T-helper 1 cell treated with Interleukin-12 subunit alpha and Interleukin-12 subunit beta and Interleukin-4 antibody, amounts not matched to agents 30 ng/mL and 1 ng/mL, for 36 hours (primary cell): ENCODE measurements around the gene LEMD2. TPM values are rescaled to one million over a fixed set of nuclear protein-coding genes. Genes with fewer than 3 reads are reported as not detected.

Experiments used
- intact Hi-C: fragments of 100-400 bp; cut with micrococcal nuclease; formaldehyde crosslinking; loops from one replicate; pipeline ENCODE4 v1.15.1; 2024
- total RNA-seq: library from RNA; stranded (reverse); gene quantifications from 2 replicates; pipeline ENCODE4 v1.2.3, GENCODE V29; 2022

LEMD2 gene
- total RNA-seq, 1 donor from 2014 or later: 77.2 TPM

DNA sequence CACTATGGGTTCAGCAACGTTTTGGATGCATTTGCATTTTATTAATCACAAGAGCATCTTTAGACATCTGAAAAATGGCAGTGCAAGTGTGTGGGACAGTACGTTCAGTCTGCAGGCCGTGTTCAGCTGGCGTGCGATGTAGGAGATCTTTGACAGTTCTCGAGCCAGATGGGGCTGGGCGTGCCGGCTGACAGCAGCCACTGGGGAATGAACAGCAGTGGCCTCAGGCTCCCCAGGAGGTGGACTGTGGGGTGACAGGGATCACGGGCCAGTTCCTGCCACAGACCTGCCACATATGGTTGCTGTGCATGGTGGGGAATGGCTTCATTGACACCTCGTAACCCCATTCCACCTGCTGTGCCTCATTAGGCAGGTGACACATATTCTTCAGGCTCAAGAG lies 31.3 kb upstream of the LEMD2 start:
- intact Hi-C loops: no loop called here

DNA sequence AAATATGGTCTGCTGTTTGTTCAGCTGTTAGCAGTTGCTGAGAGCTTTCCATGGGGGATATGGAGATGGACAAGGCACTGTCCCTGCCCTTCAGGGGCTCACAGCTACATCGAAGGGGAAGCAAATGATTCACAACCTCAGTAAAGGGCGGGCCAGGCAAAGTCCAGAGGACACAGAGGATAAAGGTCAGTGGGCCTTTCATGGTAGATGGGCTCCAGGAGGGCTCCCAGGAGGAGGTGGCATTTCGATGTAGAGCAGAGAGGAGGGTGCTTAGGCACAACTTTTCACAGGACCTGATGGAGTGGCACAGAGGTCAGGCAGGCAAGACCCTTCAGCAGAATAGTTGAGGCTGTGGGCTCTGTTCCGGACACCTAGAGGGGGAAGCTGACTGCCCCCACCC lies 30.1 kb upstream of the LEMD2 start:
- intact Hi-C loops: no loop called here

DNA sequence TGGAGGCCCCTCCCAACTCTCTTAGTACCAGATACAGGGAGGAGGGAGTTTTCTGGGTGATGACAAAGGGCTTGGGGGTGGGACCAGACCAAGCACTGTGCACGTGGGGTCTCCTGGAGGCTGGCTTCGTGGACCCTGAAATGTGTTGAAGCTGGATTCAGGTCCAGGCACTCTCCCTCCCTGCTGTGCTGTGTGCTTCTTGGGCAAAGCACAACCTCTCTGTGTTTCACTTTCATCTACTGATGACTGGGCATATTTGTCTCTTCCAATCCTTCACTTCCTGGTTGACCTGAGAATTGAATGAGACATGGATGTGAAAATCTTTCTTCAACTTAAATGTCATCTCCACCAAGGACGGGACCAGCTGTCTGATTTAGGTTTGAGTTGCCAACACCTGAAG lies 29.4 kb upstream of the LEMD2 start:
- intact Hi-C loops: no loop called here

DNA sequence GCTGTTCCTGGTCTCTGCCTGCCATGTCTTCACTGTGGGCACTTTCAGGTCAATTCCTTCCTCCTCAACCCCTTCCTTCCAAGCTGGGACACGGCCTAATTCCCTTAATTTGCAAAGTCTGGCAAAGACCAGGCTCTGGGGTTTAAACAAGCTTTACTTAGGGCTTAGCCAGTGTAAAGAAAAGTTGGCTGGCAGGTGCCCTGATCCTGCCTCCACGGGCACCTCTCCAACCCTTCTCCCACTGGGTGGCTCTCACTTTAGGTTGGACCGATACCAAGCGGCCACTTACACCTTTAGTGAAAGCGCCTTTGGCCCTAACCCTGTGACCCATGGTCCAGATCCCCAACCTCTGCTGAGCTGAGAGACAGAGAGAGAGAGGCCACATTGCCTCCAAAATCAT lies 28.6 kb upstream of the LEMD2 start:
- intact Hi-C loops: no loop called here

DNA sequence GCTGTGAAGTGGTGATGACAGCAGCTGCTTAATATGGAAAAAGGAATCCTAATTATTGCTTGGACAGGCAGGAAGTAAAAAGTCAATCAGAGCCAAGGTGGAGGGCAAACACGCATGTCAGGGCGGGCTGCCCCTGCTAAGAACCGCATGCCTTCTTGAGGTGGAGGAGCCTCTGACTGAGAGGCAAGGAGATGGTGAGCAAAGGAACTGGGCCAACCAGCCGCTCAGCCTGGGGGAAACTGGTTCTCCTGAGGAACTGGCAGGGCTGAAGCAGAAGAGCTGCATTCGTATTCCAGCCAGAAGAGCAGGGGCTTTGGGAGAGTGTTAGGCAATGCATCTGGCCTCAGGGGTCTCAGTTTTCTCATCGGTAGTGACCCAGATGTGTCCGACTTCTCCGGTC lies 28.0 kb upstream of the LEMD2 start:
- intact Hi-C loops: no loop called here

DNA sequence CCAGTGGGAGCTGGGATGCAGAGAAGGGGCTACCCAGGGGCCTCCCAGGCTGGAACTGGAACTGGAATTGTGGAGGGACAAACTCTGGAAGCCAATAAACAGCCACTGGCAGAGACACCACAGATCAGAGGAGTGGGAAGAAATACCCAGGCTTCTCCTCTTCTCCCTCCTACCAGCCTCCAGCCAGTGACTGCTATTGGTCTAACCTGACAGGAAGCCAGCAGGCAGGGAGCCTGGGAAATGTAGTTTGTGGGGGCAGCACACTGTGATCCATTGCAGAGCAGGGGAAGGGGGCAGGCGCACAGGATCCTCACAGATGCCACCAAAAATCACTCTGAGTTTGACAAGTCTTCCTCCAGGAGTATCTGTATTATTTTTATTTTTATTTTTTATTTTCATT lies 26.9 kb upstream of the LEMD2 start:
- intact Hi-C loops: no loop called here

DNA sequence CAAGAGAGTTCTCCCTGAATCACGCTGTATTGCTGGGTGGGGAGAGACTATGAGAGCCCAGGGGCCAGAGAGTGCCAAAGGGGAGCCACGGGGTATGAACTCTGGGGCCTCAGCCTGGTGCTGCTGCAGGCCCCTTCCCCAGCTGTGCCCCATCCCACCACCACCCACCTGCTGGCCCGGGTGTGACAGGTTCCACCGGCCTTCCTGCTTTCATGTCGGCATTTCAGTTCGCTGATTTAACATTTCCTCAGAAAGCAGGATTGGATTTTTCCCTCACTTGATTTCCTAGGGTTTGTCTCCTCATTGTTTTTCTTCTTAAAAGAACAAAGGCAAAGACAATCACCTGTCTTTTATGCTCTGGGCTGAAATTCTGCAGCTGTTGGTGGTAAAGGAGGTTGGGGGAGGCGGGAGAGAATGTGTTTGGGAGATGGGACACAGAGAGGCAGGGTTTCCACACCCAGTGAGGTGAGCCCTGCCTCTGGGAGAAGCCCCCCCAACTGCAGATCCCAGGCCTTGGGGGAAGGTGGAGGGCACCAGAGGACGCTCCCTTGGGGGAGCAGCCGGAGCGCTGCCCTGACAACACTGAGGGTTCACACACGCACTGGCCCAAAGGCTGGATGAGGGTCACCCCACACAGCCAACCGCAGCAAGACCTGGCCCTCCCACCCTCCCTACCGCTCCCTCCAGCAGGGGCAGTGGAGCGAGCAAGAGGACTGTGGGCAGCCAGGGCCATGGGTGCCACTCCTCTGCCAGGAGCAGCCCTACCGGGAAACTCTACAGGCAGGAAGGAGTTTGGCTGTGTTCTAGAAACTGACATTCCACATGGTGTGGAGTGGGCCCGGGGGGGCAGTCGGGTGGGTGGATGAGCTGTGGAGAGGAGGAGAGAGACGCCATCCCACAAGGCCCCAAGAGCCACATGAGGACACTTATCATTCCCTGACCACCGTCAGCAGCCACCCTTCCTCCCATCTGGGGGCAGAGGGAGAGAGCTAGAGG lies 25.4 kb upstream of the LEMD2 start:
- intact Hi-C loops: no loop called here

DNA sequence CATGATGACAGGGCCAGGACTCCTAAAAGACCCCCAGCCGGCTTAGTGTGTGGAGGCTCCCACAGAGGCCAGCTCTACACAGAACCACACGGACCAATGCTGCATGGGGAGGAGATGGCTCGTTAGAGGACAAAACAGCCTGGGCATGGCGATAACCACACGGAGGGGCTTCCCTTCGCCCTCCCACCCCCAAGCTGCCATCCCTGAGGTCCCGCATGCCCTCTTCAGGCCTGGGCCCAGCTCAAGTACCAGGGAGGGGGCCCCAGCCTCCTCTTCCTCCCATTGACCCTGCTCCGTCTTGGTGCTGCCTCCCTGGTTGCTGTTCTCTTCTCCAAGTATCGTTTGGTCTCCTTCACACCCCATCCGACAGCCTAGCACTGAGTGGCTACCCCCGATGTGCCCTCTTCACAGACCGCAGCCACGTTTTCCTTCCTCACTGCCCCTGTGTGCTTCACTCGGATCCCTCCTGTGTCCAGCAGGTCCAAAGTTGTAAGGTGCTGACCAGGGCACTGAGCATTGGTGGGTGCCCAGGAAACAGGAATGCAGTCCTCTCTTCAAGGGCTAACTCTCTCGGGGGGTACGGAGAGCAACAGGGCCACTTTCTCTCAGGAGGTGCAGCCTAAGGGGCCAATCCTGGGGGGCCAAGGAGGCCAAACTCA lies 24.4 kb upstream of the LEMD2 start:
- intact Hi-C loops: no loop called here

DNA sequence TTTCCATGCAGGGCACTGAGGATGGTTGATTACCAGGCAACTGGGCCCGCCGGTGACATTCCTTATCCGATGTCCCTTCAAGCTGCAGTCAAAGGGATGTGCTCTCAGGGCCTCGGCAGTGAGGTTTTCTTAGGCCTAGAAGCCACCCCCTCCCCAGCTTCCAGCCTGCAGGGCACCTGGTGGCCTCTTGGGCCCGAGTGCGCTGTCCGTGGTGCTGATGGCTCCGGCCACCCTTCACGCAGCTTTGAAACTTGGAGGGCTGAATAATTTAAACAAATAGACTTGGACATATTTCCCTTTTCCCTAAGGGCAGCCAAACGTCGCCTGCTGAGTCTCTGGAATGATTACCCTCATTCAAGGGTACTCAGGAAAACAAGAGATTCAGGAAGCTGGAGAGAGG lies 23.7 kb upstream of the LEMD2 start:
- intact Hi-C loops: no loop called here

DNA sequence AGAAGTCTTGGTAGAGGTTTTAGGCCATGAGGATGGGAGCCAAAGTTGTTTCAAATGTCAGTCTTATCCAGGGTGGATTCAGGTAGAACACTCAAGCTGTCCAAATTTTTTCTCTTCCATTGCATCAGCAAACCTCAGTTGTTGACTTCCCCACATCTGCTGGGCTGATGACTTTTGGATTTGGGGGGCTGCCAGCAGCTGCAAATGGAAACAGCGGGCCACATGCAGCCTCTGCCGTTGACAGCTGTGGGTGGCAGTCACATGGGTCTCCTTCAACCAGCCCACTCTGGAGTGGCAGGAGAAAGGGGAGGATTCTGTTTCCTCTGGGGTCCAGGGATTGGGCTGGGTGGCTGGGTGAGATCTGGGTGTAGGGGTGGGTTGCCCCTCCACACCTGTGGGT lies 20.7 kb upstream of the LEMD2 start:
- intact Hi-C loops: no loop called here

DNA sequence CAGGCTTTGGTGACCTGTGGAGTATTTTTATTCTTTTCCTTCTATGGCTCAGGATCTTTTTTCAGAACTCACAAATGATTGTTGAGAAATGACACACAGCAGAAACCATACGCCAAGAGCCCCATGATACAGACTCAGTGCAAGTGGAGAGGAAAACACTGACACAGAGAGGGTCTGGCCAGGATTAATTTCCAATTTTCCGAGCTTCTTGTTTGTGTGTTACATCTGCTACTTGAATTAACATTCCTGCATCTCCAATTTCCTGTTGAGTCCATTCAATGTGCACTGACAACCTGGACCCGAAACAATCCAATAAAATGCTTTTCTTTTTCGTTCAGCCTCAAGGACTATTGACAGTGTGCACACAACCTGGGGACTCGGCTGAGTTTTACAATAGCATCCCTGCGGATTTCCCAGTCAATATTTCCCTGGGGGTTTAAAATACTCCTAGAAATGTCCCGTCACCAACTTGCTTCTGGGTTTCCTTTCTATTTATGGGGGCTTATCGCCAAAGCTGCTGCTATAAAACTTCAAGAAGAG lies 19.8 kb upstream of the LEMD2 start:
- intact Hi-C loops: no loop called here

DNA sequence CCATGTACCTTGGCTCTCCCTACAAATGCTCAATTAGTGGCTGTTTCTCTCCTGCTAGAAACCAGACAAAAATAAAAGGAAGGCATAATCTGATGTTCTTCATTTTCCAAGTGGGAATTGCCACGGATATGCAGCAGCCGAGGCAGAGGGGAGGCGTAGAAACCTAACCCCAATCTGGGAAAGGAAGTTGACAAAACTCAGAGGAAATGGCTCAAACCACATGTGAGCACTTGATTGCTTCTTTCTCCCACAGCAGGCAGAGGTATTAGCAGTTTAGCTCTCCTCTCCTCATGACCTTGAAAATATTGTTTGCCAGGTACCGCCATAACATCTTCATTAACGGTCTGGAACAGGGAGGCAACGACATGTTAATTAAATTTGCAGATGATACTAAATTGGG lies 18.7 kb upstream of the LEMD2 start:
- intact Hi-C loops: no loop called here

DNA sequence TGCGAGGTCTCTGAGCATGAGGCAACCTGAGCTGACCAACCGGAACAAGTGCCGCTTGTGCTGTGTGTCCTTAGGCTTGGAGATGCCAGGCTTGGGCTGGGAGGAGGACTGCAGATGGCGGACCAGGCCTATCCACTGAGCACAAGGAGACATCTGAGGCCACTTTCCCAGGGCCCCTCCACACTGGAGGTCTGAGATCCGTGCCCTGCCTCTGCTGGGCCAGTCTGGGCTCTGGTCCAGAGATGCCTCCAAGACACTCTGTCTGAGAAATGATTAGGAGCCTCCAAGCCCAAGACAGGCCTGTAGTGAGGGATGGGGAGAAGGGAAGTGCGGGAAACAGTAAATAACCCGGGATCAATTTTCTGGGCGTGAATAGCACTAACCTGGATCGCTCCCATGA lies 17.9 kb upstream of the LEMD2 start:
- intact Hi-C loops: no loop called here

DNA sequence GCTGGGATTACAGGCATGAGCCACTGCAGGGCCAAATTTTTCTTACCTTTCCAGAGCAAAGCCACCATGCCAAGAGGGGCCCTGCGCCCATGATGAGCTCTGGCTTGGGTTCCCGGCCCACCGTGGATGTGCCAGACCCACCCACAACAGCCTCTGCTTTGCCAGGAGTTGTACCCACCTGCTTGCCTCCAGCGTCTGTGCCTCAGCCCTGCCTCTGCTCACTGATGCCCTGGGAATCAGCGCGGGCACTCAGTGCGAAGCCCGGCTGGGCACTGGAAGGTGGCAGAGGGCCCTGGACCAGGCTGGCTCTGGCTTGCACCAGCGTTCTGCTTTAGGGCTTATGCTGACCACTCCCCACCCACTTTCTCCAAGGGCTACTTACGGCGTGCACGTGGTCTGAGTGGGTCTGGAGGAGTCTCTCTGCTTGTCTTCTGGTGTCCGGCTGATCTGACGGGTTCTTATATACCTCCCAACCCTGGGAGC lies 14.7 kb upstream of the LEMD2 start, which contains the start of gene MLN:
Gene MLN, minus strand, starts transcription at position 433 of the 483 bp plus-strand sequence. CDS start 2,840 bp downstream, outside the sequence.
- intact Hi-C loops: no loop called here

DNA sequence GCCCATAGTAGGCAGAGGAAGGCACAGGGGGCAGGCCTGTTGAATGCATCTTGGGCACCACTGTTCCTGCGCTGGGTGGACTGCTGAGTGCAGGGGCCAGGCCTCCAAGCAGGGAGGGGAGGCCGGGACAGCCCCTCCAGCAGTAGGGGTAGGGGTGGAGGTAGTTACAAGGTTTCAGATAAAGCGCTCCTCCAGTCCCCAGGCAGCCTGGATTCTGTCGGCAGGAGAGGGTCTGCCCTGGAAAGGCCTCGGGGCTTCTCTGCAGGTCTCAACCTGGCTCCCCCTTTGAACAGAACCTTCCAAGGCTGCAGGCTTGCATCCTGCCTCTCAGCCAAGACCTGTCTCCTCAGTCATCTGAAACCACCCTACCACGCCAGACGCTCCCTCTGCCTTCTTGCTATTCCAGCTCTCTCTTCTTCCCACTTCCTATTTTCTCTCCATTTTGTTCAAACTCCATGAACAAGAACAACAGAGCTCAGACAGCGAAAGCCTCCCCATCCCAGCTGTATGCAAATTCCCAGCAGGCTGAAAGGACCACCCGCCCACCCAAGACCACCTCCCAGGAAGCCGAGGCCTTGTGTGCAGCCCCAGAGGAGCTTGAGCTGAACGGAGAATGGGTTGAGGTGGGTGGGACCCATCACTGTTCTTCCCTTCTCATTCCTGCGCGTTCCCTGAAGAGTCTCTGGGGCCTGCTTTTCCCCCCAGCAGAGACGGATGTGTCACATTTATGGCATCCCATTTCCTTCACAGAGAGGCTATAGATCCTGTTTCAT lies 13.4 kb upstream of the LEMD2 start:
- intact Hi-C loops: no loop called here

DNA sequence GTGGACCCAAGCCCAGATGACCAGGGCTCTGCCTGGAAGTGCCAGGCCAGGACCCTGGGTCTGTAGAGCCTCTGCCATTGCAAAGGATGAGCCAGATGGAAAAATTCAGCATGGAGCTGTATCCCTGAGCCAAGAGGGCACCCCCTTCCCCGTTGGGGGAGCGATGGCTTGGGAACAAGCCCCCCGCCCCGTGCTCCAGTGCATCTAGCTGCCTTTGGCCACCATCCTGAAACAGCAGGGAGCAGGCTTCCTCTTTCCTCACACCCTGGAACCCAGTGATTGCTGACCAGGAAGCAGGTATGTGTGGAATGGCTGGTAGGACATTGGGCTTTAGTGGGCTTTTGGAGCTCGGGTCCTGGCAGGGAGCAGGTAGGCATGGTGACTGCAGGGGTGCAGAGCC lies 12.7 kb upstream of the LEMD2 start:
- intact Hi-C loops: no loop called here

DNA sequence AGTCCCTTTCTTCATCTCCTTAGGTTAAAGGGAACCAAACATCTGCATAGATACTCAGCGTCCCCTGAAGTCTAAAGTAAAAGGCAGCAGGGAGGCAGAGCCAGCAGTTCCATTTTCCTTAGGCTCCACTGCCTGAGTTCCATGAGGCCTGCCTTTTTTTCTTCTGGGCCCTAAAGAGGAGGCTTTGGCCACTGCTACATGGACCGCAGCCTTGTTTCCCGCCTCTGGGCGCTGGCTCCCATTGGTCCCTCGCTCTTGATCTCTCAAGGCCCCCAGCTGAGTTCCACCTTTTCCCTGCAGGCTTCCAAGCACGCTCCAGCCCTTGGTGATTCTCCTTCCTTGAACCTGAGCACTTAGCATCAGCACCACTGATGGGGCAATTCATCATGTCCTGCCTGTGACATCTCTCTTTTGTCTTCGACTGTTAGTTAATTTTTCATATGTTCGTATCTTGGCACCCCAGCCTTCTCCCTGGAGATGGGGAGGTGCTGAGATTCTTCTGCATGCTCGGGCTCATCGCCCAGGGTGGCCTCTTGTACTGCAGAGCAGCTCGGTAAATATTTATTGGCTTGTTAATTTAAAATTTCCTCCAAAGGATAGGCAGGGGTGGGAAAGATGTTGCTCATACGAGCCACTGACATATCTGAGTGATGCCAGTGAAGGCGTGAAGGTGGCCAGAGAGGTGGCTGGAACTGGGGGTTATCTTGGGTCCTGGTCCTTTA lies 11.5 kb upstream of the LEMD2 start:
- intact Hi-C loops: no loop called here

DNA sequence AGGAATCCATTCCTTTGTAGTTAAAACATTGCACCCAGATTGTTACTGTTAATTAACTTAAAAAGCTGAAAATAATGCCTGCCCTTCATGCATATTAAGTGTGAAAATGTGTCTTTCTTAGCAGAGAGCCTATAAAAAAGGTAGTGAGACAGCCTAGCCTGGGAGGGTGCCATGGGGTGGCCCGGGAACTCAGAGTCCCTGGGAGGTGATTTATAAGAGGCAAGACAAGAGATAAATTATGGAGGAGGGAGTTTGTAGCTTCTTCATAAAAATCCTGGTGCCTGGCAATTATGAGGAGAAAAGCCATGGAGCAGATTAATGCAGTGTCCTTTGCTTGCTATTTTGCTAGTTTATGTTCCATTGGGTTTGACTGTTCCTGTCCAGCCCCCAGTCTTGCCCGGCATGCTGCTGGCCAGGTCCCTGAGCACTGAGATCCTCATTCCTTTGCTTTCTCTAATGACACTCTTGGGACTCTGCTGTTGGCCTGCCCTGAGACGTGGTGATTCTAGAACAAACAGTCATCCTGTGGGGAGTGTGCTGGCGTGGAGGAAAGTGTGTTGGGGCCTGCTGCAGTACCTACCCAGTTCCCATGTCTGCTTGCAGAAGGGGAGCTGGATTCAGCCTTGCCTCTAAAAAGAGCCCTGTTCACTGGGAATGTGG lies 10.7 kb upstream of the LEMD2 start:
- intact Hi-C loops: no loop called here

DNA sequence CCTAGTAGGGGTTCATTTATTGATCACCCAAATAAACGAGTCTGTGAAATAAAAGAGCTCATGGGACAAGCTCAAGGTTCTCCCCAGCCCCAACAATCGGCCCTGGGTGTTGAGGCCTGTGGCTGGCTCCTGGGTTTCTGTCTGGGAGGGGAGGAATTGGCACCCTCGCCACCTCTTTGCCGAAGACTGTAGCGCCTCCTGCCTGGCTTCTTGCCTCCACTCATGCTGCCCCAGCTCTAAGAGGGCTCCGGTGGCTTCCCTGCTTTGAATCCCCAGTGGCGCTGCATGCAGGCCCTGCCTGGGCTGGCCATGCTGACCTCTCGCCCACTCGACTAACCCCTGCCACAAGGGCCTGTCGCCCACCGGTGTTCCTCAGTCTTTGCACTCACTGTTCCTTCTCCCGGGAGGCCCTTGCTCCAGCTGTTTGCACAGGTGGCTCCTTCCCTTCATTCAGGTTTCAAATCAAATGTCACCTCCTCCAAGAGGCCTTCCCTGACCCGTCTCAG lies 9.5 kb upstream of the LEMD2 start:
- intact Hi-C loops: no loop called here
